NCI-H2227 (cell line): ENCODE measurements around the gene DCUN1D2.
"Not testable (repeated sequence)": the region's sequence is repeated elsewhere in the genome, so short reads cannot be mapped to it uniquely, and the experiment has no call there.

ENCODE experiments used
- DNase-seq: peaks from one replicate; lab custom pipeline; 2025; ENCODE audit not compliant: unreplicated experiment; lab: John Stamatoyannopoulos, UW

DCUN1D2 gene

DNA sequence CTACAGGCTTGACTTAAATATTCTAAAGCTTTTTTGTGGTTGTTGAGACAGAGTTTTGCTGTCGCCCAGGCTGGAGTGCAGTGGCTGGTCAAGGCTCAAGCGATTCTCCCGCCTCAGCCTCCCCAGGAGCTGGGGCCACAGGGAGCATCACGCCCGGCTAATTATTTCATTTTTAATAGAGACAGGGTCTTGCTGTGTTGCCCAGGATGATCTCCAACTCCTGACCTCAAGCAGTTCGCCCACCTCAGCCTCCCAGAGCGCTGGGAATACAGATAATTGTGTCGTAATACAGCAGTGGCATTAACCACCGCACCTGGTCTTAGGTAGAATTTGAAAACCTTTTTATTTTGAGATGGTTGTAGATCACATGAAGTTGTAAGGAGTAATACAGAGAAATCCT is 1.5 kb upstream of the DCUN1D2 start:
- no peak for DNase-seq

DNA sequence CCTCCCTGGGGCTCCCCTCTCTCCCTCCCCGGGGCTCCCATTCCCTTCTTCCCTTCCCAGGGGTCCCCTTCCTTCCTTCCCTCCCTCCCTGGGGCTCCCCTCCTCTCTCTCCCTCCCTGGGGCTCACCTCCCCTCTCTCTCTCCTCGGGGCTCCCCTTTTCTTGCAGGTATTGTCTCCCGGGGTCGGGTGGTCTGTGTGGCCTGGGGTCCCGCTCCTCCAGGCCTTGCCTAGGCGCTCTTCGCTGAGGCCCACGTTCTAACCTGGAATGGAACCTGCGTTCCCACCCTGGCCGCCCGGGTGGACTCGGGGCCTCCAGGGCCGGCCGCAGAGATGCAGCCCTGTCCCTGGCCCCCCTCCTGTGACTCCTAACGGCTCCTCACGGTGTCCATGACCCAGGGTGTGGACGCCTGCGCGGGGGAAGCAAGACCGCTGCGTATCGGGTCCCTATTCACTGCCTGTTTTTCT is 940 bp upstream of the DCUN1D2 start:
- peak; percentile 21 for DNase-seq

DNA sequence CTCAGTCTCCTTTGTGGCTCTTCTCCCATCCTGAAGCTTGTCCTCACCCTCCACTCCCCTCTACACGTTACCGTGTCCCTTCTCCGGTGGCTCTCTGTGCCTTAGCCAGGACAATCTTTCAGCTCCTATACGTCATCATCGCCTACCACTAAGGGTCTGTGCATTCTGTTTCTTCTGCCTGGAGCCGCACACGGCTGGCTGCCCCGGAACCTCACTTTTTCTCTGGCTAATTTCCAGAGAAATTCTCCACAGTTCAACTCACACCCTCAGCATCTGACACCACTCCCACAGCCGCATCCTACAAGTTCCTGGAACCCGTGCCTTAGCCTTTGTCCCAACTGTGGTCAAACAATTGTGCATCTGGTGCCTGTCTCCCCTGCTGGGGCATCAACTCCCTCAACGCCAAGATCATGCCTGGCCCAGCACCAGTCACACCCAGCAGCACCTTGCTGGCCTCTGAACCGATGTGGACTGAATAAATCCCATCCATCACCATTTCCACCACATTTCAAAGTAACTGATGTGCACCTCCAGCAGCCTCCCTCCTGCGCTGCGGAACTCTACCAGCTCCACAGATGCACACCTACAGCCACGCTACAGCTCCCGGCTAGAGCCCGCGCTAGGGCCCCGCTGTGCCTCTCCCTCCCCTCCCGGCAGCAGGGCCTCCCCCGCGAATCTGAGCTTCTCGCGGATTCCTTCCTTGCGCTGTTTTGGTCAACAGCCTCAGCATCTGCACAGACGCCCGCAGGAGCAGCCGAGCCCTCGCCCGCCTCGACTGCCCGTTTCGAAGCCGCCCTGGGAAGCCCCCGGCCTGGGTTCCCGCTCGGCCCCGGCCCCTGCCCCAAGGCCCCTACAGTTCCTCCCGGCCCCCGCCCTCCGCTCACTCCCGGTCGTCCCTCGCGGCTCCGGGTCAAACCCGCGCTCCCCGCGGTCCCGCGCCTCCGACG is 689 bp downstream of the DCUN1D2 start:
- peak; percentile 15 for DNase-seq

DNA sequence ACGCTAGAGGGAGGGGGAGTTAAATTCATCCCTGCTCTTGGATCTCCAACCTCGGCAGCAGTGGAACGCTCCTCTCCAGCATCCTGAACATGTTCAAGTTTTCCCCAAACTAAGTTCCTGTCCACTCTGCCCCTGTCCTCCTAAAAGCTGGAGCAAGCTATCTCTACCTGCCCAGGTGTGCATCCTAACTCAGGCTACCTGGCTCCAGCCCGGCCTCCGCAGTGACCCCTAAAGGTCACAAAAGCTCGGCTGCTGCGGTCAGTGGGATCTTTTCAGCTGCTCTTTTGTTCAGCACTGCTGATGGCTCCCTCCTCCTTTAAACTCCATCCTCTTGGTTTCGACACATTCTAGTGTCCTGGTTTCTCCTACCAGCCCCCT is 1.4 kb downstream of the DCUN1D2 start:
- DNase-seq: no peak

DNA sequence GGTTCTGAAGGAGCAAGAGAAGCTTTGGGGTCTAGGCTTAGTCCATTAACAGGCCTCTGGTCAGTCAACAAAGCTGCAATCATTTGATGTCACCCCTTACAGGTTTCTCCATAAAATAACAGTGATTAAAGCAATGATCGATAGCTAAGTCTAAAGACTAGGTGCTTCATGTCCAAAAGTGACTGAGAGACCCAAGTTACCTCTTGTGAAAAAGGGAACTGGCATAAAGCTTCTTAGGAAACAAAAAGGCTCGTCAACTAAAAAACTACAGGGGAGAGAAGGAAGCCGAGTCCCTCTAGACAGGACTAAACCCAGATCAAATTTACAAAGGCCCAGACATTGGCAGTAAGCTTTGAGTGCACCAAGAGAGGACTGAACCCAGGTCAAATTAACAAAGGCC is 2.2 kb downstream of the DCUN1D2 start:
- no peak for DNase-seq

DNA sequence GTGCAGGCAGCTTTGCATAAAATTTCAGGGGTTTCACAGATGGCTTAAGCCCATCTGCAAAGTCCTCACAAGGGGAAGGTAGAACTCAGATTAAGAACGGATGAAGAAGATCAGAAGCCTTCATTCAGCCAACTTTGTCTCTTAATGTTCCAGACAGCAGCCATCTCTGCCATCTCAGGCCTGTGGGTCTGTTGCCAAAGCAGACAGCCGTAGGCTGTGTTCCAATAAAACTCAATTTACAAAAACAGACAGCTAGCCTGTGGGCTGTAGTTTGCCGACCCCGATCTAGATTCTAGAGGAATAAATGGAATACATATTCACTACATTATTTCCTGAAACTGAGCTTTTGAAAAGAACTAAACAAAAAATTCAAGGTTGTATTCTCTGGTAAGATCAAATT is 3.8 kb downstream of the DCUN1D2 start:
- no peak for DNase-seq

DNA sequence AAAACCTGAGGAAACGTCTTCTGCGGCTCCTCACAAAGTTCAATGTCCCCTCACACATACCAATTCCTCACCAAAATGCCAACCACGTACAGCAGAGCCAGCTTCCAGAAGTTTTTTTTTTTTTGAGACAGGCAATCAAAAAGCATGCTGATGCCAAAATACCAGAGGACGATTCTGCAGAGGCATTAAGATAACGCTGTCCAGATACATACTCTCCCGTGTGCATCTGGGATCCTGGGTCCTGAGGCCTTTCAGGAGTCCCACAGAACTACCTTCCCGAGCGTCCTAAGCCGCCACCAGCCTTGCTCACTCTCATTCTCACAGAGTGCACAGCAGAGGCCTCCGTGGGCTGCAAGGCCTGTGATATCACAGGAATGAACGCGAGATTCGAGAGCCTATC is 5.0 kb downstream of the DCUN1D2 start:
- no peak for DNase-seq

DNA sequence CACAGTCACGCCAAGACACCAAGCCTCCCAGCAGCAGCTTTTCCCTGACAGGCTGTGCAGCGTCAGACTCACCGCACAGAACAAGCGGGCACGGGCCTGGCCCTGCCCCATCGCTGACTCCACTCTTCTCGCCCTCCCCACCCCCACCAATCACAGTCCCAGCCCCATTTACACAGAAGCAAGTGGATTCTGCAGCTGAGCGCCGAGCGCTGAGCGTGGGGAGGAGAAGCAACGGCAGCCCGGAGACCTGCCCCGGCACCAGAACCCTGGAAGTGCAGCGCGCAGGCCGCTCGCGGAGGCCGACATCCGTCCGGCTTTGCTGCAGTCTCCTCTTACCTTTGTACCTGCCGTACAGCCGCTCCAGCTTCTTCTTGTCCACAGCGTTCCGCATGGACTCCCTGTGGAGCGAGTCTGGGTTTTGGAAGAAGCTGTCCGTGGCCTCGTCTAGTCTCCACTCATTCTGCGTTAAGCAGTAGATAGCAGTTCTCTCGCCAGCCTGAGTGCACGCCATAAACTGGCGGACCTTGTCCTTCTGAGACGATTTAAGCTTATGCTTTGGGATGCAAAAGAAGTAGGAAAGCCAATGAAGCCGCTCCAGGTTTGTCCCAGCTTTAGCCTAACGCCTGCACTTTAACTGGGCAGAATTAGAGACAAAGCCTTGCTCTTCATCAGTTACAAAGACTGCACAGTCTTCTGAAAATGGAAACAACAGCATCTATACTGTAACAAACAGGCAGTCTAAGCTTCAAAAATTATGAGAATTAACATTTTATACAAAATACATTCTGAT is 6.8 kb downstream of the DCUN1D2 start:
- peak; percentile 48 for DNase-seq

DNA sequence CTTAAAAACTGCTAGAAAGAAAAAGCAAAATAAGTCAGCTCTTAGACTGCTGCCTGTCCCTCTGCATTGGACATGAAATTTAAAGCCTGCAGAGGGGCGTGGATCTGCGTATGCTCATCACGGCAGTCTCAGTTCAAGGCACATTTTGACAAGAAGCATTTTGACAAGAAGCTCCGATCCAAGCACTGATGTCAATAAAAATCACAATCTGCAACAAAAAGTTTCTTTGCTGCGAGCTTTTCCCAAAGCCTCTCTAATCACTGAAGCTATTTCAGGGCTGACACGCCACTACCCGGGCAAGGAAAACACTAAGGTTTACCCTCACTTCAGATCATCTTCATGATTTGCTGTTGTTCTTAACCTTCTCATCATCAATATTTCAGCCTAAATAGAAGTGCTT is 7.4 kb downstream of the DCUN1D2 start:
- no peak for DNase-seq

DNA sequence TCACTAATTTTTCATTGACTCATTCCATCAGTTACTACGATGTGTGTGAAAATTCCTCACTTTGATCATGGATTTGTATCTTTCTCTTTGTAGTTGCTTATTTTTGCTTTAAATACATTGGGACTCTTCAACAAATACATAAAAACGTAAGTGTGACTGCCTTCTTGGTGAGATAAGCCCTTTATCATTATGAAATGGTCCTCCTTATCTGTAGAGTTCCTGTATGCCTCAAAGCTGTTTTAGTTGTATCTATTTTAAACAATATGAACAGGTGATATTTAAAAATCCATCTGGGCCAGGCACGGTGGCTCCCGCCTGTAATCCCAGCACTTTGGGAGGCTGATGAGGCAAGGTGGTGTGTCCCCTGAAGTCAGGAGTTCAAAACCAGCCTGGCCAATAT is 11.3 kb downstream of the DCUN1D2 start:
- DNase-seq: no peak

DNA sequence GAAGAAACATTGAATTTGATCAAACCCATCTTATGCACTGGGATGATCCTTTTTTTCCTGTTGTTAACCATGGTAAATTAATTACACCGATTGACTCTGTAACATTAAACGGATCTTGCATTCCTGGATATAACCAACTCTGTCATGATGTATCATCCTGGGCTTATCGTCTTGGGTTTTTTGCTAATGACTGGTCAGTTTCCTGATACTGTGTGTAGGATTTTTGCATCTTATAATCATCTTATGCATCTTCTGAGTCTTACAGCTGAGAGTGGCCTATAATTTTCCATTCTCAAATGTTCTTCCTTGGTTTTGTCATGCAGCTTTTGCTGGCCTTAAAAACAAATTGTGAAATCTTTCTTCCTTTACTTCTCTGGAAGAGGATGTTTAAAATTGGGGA is 12.8 kb downstream of the DCUN1D2 start:
- DNase-seq: no peak

DNA sequence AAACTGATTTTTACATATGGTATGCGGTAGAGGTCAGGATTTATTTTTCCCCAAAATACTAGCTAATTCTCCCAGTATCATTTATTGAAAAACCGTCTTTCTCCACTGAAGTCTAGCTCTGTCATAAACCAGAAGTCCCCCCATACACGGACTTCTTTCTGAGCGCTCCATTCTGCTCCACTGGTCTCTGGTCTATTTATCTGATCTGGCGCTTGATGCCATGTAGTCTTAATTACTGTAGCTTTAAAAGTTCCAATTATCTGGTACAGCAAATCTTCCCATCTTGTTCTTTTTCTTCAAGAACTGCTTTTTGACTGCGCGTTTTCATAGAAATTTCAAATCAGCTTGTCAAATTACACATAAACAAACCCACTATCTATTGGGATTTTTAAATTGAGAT is 13.7 kb downstream of the DCUN1D2 start:
- no peak for DNase-seq

DNA sequence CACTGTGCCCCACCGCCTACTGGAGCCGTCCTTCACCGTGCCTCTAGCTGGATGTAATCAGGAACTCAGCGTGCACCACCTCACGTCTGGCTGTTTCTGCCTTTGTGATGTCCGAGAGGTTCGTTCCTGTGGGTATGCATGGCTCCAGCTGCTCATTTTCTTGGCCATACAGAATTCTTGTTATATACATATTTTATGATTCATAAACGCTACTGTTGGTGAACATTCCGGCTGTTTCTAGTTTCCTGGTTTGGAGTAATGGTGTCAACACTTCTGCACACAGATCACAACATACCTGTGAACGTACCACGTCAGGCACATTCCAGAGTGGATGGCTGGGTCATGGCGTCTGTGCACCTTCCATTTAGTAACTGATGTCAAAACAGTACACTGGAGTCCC is 14.6 kb downstream of the DCUN1D2 start:
- DNase-seq: no peak

DNA sequence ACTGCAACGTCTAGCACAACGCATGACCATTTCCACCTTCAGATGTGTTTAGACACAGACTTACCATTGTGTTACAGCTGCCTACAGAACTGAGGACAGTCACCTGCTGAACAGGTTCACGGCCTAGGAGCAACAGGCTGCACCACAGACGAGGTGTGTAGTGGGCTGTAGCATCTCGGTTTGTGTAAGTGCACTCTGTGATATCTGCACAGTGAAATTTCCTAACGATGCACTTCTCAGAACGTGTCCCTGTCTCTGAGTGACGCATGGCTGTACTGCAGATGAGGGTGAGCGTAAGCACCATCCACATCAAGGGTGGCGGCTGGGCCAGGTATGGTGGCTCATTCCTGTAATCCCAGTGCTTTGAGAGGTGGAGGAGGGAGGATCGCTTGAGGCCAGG is 15.2 kb downstream of the DCUN1D2 start:
- DNase-seq: no peak

DNA sequence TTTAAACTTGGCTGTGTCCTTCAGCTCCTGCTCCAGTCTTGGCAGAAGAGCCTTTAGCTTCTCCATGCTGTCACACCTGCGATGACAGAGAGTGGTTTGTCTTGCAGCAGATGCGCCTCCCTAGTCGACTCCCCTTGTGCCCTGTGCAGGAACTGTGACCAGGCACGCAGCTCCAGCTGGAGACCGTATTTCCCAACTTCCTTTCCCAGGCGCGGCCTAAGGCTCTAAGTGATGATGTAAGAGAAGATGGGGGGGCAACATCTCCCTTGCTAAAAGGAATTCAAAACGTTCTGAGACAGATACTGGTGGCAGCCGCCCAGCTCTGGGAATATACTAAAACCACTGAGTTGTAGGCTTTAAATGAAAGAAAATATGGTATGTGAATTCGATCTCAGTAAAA is 16.3 kb downstream of the DCUN1D2 start:
- DNase-seq: no peak

DNA sequence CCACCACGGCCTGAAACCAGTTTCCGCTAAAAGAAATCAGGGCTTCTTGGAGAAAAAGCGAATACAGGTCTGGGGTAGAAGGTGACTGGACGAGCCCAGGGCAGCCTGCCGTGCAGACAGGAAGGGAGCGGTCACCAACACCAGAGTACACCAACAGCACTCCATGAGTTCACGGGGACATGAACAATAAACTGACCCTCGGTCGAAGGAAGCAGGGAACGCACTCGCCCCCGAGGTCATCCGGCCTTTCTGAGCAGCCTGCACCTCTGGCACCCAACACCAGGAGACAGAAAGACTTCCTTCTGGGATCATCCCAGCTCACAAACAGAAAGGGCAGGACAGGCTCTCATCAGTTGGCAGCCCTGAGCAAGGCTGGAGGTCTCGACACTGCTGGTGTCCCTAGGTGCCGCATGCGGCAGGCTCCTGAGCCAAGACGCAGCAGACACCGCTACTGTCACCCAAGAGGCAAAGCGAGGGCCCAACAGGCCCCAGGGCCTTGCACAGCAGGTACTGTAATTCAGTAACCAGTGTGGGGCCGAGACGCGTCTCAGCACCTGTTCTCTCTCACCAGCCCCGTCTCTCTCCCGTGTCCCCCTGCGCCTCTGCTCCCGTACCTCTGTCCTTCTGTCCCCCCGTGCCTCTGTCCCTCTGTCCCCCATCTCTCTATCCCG is 18.0 kb downstream of the DCUN1D2 start:
- DNase-seq: no peak

DNA sequence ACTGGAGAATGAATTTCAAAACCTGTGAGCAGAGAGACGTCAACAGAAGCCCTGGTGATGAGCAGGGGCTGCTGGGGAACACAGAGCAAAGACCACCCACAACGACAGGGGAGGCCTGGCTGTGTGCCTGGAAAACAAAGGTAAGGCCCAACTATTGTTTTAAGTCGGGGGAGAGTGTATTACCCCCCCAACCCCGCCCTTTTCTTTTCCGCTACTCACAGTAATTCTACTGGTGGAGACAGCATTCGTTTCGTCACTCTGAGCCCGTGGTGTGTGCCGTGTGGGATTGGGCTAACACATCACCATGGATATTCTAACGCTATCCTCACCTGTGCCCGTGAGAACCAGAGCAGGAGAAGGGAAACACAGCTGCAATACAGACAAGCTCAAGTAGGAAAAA is 18.7 kb downstream of the DCUN1D2 start:
- DNase-seq: no peak

DNA sequence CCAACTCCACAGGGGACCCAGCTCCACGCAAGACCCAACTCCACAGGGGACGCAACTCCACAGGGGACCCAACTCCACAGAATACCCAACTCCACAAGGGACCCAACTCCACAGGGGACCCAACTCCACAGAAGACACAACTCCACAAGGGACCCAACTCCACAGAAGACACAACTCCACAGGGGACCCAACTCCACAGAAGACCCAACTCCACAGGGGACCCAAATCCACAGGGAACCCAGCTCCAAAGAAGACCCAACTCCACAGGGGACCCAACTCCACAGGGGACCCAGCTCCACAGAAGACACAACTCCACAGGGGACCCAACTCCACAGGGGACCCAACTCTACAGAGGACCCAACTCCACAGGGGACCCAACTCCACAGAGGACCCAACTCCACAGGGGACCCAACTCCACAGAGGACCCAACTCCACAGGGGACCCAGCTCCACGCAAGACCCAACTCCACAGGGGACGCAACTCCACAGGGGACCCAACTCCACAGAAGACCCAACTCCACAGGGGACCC is 19.8 kb downstream of the DCUN1D2 start:
- not testable (repeated sequence) for DNase-seq

DNA sequence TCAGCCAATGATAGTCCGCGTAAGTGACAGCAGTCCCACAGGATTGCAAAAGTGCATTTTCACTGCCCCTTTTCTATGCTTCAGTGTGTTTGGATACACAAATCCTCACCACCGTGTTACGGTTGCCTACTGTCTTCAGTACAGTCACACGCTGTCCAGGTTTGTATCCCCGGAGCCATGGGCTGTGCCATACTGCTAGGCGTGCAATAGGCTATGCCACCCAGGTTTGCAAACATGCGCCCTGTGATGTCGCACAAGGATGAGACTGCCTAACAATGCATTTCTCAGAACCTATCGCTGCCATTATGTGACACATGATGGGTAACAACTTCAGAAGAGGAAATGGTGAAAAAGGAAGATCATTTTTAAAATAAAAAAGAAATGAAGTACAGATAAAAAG is 20.4 kb downstream of the DCUN1D2 start:
- no peak for DNase-seq

DNA sequence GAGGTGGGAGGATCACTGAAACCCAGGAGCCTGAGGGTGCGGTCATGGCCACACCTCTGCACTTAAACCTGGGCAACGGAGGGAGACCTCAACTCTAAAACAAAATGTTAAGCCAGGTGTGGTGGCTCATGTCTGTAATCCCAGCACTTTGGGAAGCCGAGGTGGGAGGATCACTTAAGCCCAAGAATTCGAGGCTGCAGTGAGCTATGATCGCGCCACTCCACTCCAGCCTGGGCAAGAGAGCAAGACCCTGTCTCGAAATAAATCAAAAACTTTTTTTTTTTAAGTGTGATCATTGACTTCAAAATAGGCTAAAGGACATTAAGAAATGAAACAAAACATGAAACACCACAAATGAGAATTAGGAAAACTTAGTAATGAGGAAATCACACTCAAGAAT is 20.9 kb downstream of the DCUN1D2 start:
- no peak for DNase-seq

DNA sequence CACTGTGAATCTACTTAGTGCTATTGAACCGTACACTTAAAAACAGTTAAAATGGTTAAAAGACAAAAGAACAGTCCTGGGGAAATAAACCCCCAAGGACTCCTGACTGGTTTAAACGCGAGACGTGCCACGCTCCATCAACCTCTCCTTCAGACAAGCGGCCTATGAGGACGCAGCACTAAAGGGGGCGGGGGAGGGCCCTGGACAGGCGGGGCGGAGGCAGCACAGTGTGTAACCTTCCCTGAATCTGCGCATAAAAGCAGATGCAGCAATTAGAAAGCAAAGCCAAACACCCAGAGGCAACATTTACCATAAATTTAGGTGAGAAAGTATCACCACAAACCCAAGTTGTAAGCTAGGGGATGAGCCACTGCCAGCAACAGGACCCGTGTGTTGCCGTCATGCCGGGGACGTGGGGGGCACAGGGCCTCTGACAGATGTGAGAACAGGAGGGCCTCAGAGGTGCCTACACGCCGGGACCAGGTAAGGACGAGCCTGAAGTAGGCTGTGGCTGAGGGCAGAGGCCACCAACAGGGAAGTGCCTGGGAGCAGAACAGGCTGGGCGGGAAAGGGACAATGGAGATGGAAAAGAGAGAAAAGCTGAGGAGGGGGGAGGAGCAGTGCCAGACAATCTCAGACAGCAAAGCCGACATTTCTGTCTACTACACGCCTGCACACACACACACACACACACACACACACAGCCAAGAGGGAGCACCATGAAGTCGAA is 21.9 kb downstream of the DCUN1D2 start:
- DNase-seq: peak; percentile 58
